Progenitor cell of endocrine pancreas (in vitro differentiated cells): Measurements from ENCODE around the gene ABI3. TPM values are rescaled to one million over a fixed set of nuclear protein-coding genes. Genes with fewer than 3 reads are reported as not detected.

ENCODE experiments used
- DNase-seq: peaks from one replicate; pipeline ENCODE4 v3.0.0; 2021; ENCODE audit warnings: low spot score; ENCODE audit not compliant: unreplicated experiment
- H3K27ac Mint-ChIP-seq: 2 replicates; pipeline ENCODE4 v1.8.0; 2021; ENCODE audit warnings: mild to moderate bottlenecking, moderate library complexity, mixed read lengths
- H3K27me3 Mint-ChIP-seq: 2 replicates; pipeline ENCODE4 v1.8.0; 2021; ENCODE audit warnings: mixed read lengths
- H3K36me3 Mint-ChIP-seq: 2 replicates; pipeline ENCODE4 v1.8.0; 2022; ENCODE audit warnings: mixed read lengths; ENCODE audit not compliant: insufficient read depth
- H3K4me1 Mint-ChIP-seq: 2 replicates; pipeline ENCODE4 v1.8.0; 2021; ENCODE audit warnings: low read depth, mixed read lengths
- H3K4me3 Mint-ChIP-seq: 2 replicates; pipeline ENCODE4 v1.8.0; 2021; ENCODE audit warnings: low read depth, mild to moderate bottlenecking, moderate library complexity, mixed read lengths
- H3K9me3 Mint-ChIP-seq: 2 replicates; pipeline ENCODE4 v1.8.0; 2021; ENCODE audit warnings: low read depth, mixed read lengths
- total RNA-seq: library from RNA; stranded (reverse); gene quantifications from 2 replicates; pipeline ENCODE4 v1.2.1, GENCODE V29; 2021
- TF ChIP-seq, protein P1 (sequence below): fragments of 200-600 bp; sonication (generic); IDR thresholded peaks from one replicate; pipeline ENCODE4 v1.5.0; 2021; ENCODE audit warnings: antibody characterized with exemption, mild to moderate bottlenecking; ENCODE audit not compliant: unreplicated experiment

The ABI3 gene
- total RNA-seq, 1 donor from 2014 or later: not detected

DNA sequence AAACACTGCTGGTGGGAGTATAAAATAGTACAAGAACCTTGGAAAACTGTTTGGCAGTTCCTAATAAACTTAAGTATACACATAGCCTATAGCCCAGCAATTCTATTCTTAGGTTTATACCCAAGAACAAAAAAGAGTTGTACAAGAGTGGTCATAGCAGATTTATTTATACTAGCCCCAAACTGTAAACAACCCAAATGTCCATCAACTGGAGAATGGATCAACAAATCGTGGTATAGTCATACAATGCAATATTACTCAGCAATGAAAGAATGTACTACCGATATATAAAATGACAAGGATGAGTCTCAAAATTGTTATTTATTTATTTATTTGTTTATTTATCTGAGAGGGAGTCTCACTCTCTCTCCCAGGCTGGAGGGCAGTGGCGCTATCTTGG, 23.2 kb upstream of the ABI3 start:
- Mint-ChIP-seq H3K27me3 (peaks cover 11% of the 10 kb centered on the region), H3K36me3 (peaks cover 1% of the 10 kb centered on the region), H3K4me1 (no peaks in the 10 kb centered on the region), H3K27ac (no peak overlapping the region), H3K4me3 (no peak overlapping the region), H3K9me3 (peaks cover 19% of the 10 kb centered on the region)
- DNase-seq: no peak
- TF ChIP-seq, protein P1, sequence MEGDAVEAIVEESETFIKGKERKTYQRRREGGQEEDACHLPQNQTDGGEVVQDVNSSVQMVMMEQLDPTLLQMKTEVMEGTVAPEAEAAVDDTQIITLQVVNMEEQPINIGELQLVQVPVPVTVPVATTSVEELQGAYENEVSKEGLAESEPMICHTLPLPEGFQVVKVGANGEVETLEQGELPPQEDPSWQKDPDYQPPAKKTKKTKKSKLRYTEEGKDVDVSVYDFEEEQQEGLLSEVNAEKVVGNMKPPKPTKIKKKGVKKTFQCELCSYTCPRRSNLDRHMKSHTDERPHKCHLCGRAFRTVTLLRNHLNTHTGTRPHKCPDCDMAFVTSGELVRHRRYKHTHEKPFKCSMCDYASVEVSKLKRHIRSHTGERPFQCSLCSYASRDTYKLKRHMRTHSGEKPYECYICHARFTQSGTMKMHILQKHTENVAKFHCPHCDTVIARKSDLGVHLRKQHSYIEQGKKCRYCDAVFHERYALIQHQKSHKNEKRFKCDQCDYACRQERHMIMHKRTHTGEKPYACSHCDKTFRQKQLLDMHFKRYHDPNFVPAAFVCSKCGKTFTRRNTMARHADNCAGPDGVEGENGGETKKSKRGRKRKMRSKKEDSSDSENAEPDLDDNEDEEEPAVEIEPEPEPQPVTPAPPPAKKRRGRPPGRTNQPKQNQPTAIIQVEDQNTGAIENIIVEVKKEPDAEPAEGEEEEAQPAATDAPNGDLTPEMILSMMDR: no peak

DNA sequence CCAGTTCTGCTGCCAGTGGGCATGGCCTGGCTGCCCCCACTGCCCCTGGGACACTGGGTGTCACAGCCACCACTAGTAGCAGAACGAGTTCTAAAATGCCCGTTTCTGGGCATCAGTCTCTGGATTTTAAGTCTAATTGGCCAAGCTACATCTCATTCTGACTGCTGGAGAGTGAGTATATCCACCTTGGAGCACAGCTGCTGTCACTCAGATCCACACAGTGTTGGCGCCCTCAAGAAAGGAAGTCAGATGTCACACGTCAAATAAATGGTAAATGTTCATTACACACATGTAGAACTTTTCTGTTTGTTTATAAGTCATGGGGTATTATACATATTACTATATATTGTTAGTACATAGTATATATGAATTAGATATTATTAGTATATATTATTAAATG, 19.6 kb upstream of the ABI3 start:
- peaks cover 4% of the 10 kb centered on the region for H3K9me3 Mint-ChIP-seq
- TF ChIP-seq, protein P1: no peak
- peaks cover 11% of the 10 kb centered on the region for H3K27me3 Mint-ChIP-seq
- H3K27ac Mint-ChIP-seq: peak overlapping the region; percentile 16
- no peak for DNase-seq
- H3K4me3 Mint-ChIP-seq: peak overlapping the region; percentile 41
- no peaks in the 10 kb centered on the region for H3K36me3 Mint-ChIP-seq
- H3K4me1 Mint-ChIP-seq: peaks cover 1% of the 10 kb centered on the region

DNA sequence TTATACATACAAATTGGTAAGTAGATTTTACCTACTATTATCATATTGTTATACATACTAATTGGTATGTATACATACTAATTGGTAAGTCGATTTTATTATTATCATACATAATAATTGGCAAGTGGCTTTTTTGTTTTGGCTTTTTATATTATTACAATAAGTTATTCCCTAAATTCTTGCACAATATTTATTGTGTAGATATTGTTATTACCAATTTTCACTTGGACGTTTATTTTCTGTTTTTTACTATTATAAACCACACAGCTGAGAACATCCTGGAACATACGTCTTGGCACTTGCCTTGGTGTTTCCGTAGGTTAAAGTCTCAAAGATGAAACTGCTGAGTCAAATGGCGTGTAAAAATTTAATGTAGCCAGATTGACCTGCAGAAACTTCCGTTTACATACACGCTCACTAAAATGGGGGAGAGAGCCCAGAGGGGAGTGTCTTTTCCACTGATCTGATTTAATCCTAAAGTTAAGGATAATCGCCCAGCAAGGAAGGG, 19.0 kb upstream of the ABI3 start:
- Mint-ChIP-seq H3K27ac (peak overlapping the region; percentile 99), H3K4me1 (peaks cover 1% of the 10 kb centered on the region), H3K4me3 (peak overlapping the region; percentile 90), H3K9me3 (no peaks in the 10 kb centered on the region), H3K27me3 (peaks cover 11% of the 10 kb centered on the region), H3K36me3 (no peaks in the 10 kb centered on the region)
- TF ChIP-seq, protein P1: no peak
- no peak for DNase-seq

DNA sequence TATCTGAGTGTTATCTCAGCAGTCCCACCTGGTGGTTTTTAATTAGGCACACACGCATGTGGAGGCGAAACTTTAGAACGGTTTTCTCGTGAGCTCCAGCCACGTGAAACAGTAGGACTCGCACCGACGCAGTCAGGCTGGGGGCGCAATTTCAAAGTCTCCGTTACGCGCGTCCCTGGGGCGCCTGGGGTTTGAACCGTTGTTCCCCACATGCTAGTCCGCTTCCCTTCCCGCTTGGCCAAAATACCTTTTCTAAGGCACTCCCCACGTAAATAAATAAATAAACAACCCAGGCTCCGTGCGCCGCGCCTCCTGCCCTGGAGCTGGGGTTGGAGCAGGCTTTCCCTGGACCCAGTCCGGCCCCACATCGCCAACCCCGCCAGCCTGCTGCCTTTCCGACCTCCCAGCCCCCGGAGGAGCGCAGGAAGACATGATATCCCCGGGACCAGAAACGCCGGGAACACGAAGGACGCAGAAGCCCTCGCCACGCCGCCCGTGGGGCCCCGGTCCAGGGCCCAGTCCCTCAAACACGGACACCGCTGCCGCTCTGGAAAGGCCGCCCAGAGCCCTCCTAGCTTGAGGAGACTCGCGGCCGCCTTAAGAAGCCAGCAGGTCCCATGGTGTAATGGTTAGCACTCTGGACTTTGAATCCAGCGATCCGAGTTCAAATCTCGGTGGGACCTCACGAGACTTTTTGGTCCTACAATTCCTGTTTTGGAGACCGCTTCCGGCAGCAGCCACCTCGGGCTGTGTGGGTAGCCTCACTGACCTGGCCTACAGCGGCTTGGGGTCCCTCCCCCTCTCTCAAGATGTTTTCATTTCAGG, 18.4 kb upstream of the ABI3 start:
- Mint-ChIP-seq H3K36me3 (no peaks in the 10 kb centered on the region), H3K9me3 (no peaks in the 10 kb centered on the region), H3K27ac (peak overlapping the region; percentile 99), H3K27me3 (peaks cover 11% of the 10 kb centered on the region), H3K4me3 (peak overlapping the region; percentile 90), H3K4me1 (peaks cover 1% of the 10 kb centered on the region)
- TF ChIP-seq, protein P1: peak; percentile 36
- peak; percentile 96 for DNase-seq

DNA sequence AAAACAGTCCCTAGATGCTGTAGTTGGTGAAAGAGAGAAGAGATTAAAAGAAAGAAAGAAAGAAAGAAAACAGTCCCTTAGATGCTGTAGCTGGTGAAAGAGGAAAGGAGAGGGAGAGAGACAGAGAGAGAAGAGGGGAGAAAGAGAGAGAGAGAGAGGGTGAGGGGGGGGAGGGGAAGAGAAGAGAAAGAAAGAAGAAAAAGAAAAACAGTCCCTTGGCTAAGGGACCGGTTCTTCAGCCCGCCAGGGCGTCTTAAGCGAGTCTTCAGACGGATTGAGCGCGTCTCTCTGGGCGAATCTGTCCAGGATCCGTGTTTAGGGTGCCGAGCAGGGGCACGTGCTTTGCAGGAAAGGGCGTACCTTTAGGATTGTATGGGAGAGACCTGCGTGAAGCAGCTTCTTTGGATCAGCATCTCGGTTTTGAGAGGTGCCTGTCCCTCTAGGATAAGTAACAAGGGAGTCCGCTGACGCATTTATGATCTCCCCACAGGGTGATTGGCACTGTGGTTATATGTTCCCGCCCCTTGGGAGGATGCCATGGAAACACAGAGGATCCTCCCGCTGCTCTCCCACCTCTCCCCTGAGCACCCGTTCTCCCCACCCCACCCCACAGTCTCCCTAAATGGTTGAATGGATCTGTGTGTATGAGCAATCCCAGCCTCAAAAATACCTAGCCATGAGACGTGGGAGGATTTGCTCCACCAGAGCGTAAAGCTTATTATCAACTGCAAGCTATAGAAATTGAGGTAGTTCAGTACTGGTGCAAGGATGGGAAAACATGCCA, 16.8 kb upstream of the ABI3 start:
- TF ChIP-seq, protein P1: no peak

More for the DNA sequence above, 16.8 kb upstream of the ABI3 start:
- no peak for DNase-seq
- Mint-ChIP-seq H3K9me3 (no peaks in the 10 kb centered on the region), H3K27ac (peak overlapping the region; percentile 99), H3K27me3 (peaks cover 11% of the 10 kb centered on the region), H3K4me1 (peaks cover 1% of the 10 kb centered on the region), H3K36me3 (no peaks in the 10 kb centered on the region), H3K4me3 (peak overlapping the region; percentile 90)
